H54 (cell line): ENCODE measurements around the gene CYBC1.

Experiments
- DNase-seq: peaks from one replicate; pipeline ENCODE4 v3.0.0; 2011; ENCODE audit warnings: low spot score, mixed read lengths; ENCODE audit not compliant: insufficient read length
- FAIRE-seq: peaks from 3 replicates; lab custom pipeline; 2011; peaks lifted over from hg19 to GRCh38; lab: Jason Lieb, UNC
- POLR2A ChIP-seq: IDR thresholded peaks from 2 replicates; pipeline ENCODE4 v1.6.1; 2011; ENCODE audit warnings: low read depth, mild to moderate bottlenecking, low read length

CYBC1 gene

GRCh38 chr17:82446649-82447048 is 3.9 kb downstream of the CYBC1 start:
- no peak for FAIRE-seq
- no peak for DNase-seq
- no peak for TF ChIP-seq POLR2A

- DNase-seq (no peak), FAIRE-seq (no peak)
- no peak for TF ChIP-seq POLR2A
Measured at GRCh38 chr17:82446124-82446523, 4.4 kb downstream of the CYBC1 start.

- FAIRE-seq (no peak), DNase-seq (no peak)
- no peak for TF ChIP-seq POLR2A
Measured at GRCh38 chr17:82445542-82445941, 5.0 kb downstream of the CYBC1 start.

- FAIRE-seq (no peak), DNase-seq (no peak)
- no peak for TF ChIP-seq POLR2A
Measured at GRCh38 chr17:82444941-82445521, 5.5 kb downstream of the CYBC1 start.

GRCh38 chr17:82444284-82444893 is 6.2 kb downstream of the CYBC1 start:
- DNase-seq (no peak), FAIRE-seq (no peak)
- no peak for TF ChIP-seq POLR2A

GRCh38 chr17:82443465-82444283 is 6.9 kb downstream of the CYBC1 start:
- no peak for TF ChIP-seq POLR2A
- FAIRE-seq (no peak), DNase-seq (no peak)

GRCh38 chr17:82442643-82443464 is 7.7 kb downstream of the CYBC1 start:
- TF ChIP-seq POLR2A = no peak
- FAIRE-seq (no peak), DNase-seq (no peak)

- FAIRE-seq (no peak), DNase-seq (no peak)
- no peak for TF ChIP-seq POLR2A
Measured at GRCh38 chr17:82441691-82442487, 8.7 kb downstream of the CYBC1 start.

GRCh38 chr17:82440991-82441627 is 9.4 kb downstream of the CYBC1 start:
- TF ChIP-seq POLR2A = no peak
- FAIRE-seq = no peak

GRCh38 chr17:82440469-82440981 is 10.0 kb downstream of the CYBC1 start:
- TF ChIP-seq POLR2A = no peak
- no peak for FAIRE-seq

More at GRCh38 chr17:82440991-82441627, 9.4 kb downstream of the CYBC1 start:
- no peak for DNase-seq

GRCh38 chr17:82439829-82440365 is 10.7 kb downstream of the CYBC1 start:
- no peak for TF ChIP-seq POLR2A
- FAIRE-seq (no peak), DNase-seq (no peak)

More at GRCh38 chr17:82440469-82440981, 10.0 kb downstream of the CYBC1 start:
- no peak for DNase-seq
